Activated CD8-positive, alpha-beta memory T cell treated with anti-CD3 and anti-CD28 coated beads for 36 hours (primary cell): ENCODE results near the gene GRAP. TPM values are rescaled to one million over a fixed set of nuclear protein-coding genes. Genes with fewer than 3 reads are reported as not detected.
"Not testable (repeated sequence)": the region's sequence is repeated elsewhere in the genome, so short reads cannot be mapped to it uniquely, and the experiment has no call there.

Experiments
- CTCF ChIA-PET: fragments of 350-600 bp; sonication (Branson Sonifier 250); formaldehyde crosslinking; loops from one replicate; lab custom pipeline; 2021; ENCODE audit warnings: antibody characterized with exemption; lab: Charles Lee
- POLR2A ChIA-PET: fragments of 350-600 bp; sonication (Branson Sonifier 250); formaldehyde crosslinking; loops from one replicate; lab custom pipeline; 2021; ENCODE audit warnings: antibody characterized with exemption; lab: Charles Lee
- total RNA-seq, 2 experiments: library from RNA; stranded (reverse); gene quantifications; one replicate each; pipeline ENCODE4 v1.2.3, GENCODE V29; 2021

GRAP gene
- total RNA-seq, 2 experiments from 2014 or later = 6.4 to 8.2 TPM

- CTCF ChIA-PET, POLR2A ChIA-PET: not testable (repeated sequence)
These were observed 3.7 kb downstream of the GRAP start for GRCh38 chr17:19043032-19043431.

- CTCF ChIA-PET, POLR2A ChIA-PET: not testable (repeated sequence)
These were observed 4.4 kb downstream of the GRAP start for GRCh38 chr17:19042369-19042768.

GRCh38 chr17:19041871-19042270 is 4.9 kb downstream of the GRAP start:
- CTCF ChIA-PET, POLR2A ChIA-PET: not testable (repeated sequence)

GRCh38 chr17:19040350-19040749 is 6.4 kb downstream of the GRAP start:
- CTCF ChIA-PET = not testable (repeated sequence)

GRCh38 chr17:19038730-19039129 is 8.0 kb downstream of the GRAP start:
- CTCF ChIA-PET = not testable (repeated sequence)

More at GRCh38 chr17:19040350-19040749, 6.4 kb downstream of the GRAP start:
- POLR2A ChIA-PET = not testable (repeated sequence)

GRCh38 chr17:19038007-19038406 is 8.8 kb downstream of the GRAP start:
- POLR2A ChIA-PET, CTCF ChIA-PET: not testable (repeated sequence)

More at GRCh38 chr17:19038730-19039129, 8.0 kb downstream of the GRAP start:
- POLR2A ChIA-PET = not testable (repeated sequence)

GRCh38 chr17:19037547-19037946 is 9.2 kb downstream of the GRAP start:
- POLR2A ChIA-PET, CTCF ChIA-PET: not testable (repeated sequence)

- CTCF ChIA-PET, POLR2A ChIA-PET: not testable (repeated sequence)
These were observed 10.6 kb downstream of the GRAP start for GRCh38 chr17:19036186-19036585.

GRCh38 chr17:19032377-19032988 is 14.3 kb downstream of the GRAP start:
- POLR2A ChIA-PET, CTCF ChIA-PET: not testable (repeated sequence)

GRCh38 chr17:19031729-19032128 is 15.0 kb downstream of the GRAP start:
- POLR2A ChIA-PET, CTCF ChIA-PET: not testable (repeated sequence)

- POLR2A ChIA-PET, CTCF ChIA-PET: not testable (repeated sequence)
These were observed 15.8 kb downstream of the GRAP start for GRCh38 chr17:19030771-19031449.

- CTCF ChIA-PET, POLR2A ChIA-PET: not testable (repeated sequence)
These were observed 17.0 kb downstream of the GRAP start for GRCh38 chr17:19029740-19030139.

- POLR2A ChIA-PET, CTCF ChIA-PET: not testable (repeated sequence)
These were observed 18.1 kb downstream of the GRAP start for GRCh38 chr17:19028671-19029070.

GRCh38 chr17:19024101-19025078 is 22.4 kb downstream of the GRAP start:
- CTCF ChIA-PET = no interaction called here

GRCh38 chr17:19023209-19023999 is 23.4 kb downstream of the GRAP start:
- ChIA-PET POLR2A (no interaction called here), CTCF (interaction anchor here (0.8 to 1.4 kb wide), 2 partner anchors 10 to 73 kb away, joined by 3 to 5 read pairs; no protein-coding TSS in a partner anchor)

More at GRCh38 chr17:19024101-19025078, 22.4 kb downstream of the GRAP start:
- POLR2A ChIA-PET = no interaction called here

- POLR2A ChIA-PET = no interaction called here
- CTCF ChIA-PET = interaction anchor here (0.8 to 1.4 kb wide), 2 partner anchors 9 to 72 kb away, joined by 3 to 5 read pairs; no protein-coding TSS in a partner anchor
These were observed 24.0 kb downstream of the GRAP start for GRCh38 chr17:19022747-19023146.

GRCh38 chr17:19022128-19022527 is 24.6 kb downstream of the GRAP start:
- POLR2A ChIA-PET = no interaction called here

GRCh38 chr17:19021622-19022083 is 25.1 kb downstream of the GRAP start:
- ChIA-PET CTCF (interaction anchor here (0.8 to 1.4 kb wide), 2 partner anchors 8 to 61 kb away, joined by 3 to 5 read pairs; no protein-coding TSS in a partner anchor), POLR2A (no interaction called here)

More at GRCh38 chr17:19022128-19022527, 24.6 kb downstream of the GRAP start:
- CTCF ChIA-PET = interaction anchor here (1.4 kb wide), 1 partner anchor 8 kb away, joined by 5 read pairs; no protein-coding TSS in a partner anchor
